SK-N-SH (cell line): ENCODE data around the gene SEBOX. TPM values are rescaled to one million over a fixed set of nuclear protein-coding genes. Genes with fewer than 3 reads are reported as not detected.

Experiments used
- CTCF ChIA-PET: fragments of 300-600, 350-600 bp; formaldehyde crosslinking; extraction: SDS; loops from one replicate; lab custom pipeline; 2021; lab: Yijun Ruan, JAX
- POLR2A ChIA-PET: fragments of 350-600 bp; sonication (Branson Sonifier 250); formaldehyde crosslinking; extraction: SDS; loops from one replicate; lab custom pipeline; 2020; ENCODE audit warnings: antibody characterized with exemption, inconsistent platforms; lab: Yijun Ruan, JAX
- DNase-seq: peaks from one replicate; pipeline ENCODE4 v3.0.0; 2012
- H2AFZ ChIP-seq: fragments of 200-600 bp; sonication (generic); 2 replicates; pipeline ENCODE4 v1.8.1; 2016; ENCODE audit warnings: antibody characterized with exemption, mild to moderate bottlenecking, low read depth
- H3F3A ChIP-seq: fragments of 200-600 bp; sonication (generic); replicated peaks from 2 replicates; pipeline ENCODE3; 2016; ENCODE audit warnings: antibody characterized with exemption, mild to moderate bottlenecking; ENCODE audit not compliant: insufficient read depth
- H3K27ac ChIP-seq, 2 experiments: fragments of 200-500 bp in 1 of 2; fragments of 200-600 bp in 1 of 2; sonication (Bioruptor generic) in 1 of 2; sonication (generic), shearing (Covaris generic) in 1 of 2; 2 replicates each; pipeline versions ENCODE4 v1.5.1 to v1.6.1; 2014 to 2016; ENCODE audit warnings: low read depth in 2 of 2, inconsistent platforms in 1 of 2, low read length in 1 of 2, mild to moderate bottlenecking in 1 of 2, mixed read lengths in 1 of 2
- H3K27me3 ChIP-seq: fragments of 200-600 bp; sonication (generic), shearing (Covaris generic); 2 replicates; pipeline ENCODE4 v1.6.1; 2016; ENCODE audit warnings: mixed run types; ENCODE audit not compliant: insufficient read depth
- H3K36me3 ChIP-seq, 2 experiments: fragments of 200-500 bp in 1 of 2; fragments of 200-600 bp in 1 of 2; sonication (Bioruptor generic) in 1 of 2; sonication (generic) in 1 of 2; replicated peaks in 1 of 2; 2 replicates each; pipeline versions ENCODE3 to v1.5.1; 2014 to 2016; ENCODE audit warnings: low read length in 1 of 2, mild to moderate bottlenecking in 1 of 2; ENCODE audit not compliant: insufficient read depth in 2 of 2, control insufficient read depth in 1 of 2
- H3K4me1 ChIP-seq, 2 experiments: fragments of 200-500 bp in 1 of 2; fragments of 200-600 bp in 1 of 2; sonication (Bioruptor generic) in 1 of 2; sonication (generic), shearing (Covaris generic) in 1 of 2; 2 replicates each; pipeline versions ENCODE4 v1.5.1 to v1.6.1; 2014 to 2016; ENCODE audit warnings: low read depth in 1 of 2, low read length in 1 of 2, mixed run types in 1 of 2; ENCODE audit not compliant: insufficient read depth in 2 of 2, control insufficient read depth in 1 of 2
- H3K4me2 ChIP-seq: fragments of 200-600 bp; sonication (generic), shearing (Covaris generic); 2 replicates; pipeline ENCODE4 v1.6.1; 2017; ENCODE audit warnings: mixed run types
- H3K4me3 ChIP-seq, 2 experiments: fragments of 200-500 bp in 1 of 2; fragments of 200-600 bp in 1 of 2; sonication (Bioruptor generic) in 1 of 2; sonication (generic), shearing (Covaris generic) in 1 of 2; 2 replicates each; pipeline versions ENCODE4 v1.5.1 to v1.8.1; 2014 to 2016; ENCODE audit warnings: low read depth in 2 of 2, inconsistent platforms in 1 of 2, low read length in 1 of 2, mild to moderate bottlenecking in 1 of 2, mixed read lengths in 1 of 2, moderate library complexity in 1 of 2
- H3K79me2 ChIP-seq: fragments of 200-600 bp; sonication (generic); 2 replicates; pipeline ENCODE4 v1.8.1; 2017; ENCODE audit warnings: mild to moderate bottlenecking; ENCODE audit not compliant: insufficient read depth
- H3K9ac ChIP-seq: fragments of 200-600 bp; sonication (generic); 2 replicates; pipeline ENCODE4 v1.6.1; 2017; ENCODE audit warnings: mixed run types
- H3K9me2 ChIP-seq: fragments of 200-600 bp; sonication (generic); 2 replicates; pipeline ENCODE4 v1.6.1; 2017; ENCODE audit warnings: mixed run types
- H3K9me3 ChIP-seq: fragments of 200-600 bp; sonication (generic); 2 replicates; pipeline ENCODE4 v1.6.1; 2017; ENCODE audit warnings: mixed run types, mild to moderate bottlenecking, moderate library complexity
- H4K20me1 ChIP-seq: fragments of 200-600 bp; sonication (generic); 2 replicates; pipeline ENCODE4 v1.6.1; 2017; ENCODE audit warnings: mild to moderate bottlenecking, mixed run types; ENCODE audit not compliant: insufficient read depth
- CHD2 ChIP-seq: fragments of 150-350 bp; IDR thresholded peaks from 2 replicates; pipeline ENCODE4 v1.6.1; 2018; ENCODE audit warnings: low read length; ENCODE audit not compliant: partially characterized antibody
- ELF1 ChIP-seq: IDR thresholded peaks from 2 replicates; pipeline ENCODE4 v1.4.0; 2012
- FOSL2 ChIP-seq: IDR thresholded peaks from 2 replicates; pipeline ENCODE4 v1.4.0; 2012; ENCODE audit warnings: low read depth, mild to moderate bottlenecking, moderate library complexity, borderline replicate concordance
- FOXJ3 ChIP-seq: sonication (generic); formaldehyde crosslinking; IDR thresholded peaks from 2 replicates; pipeline ENCODE4 v1.5.1; 2020; ENCODE audit warnings: mild to moderate bottlenecking, missing genetic modification reagents
- FOXM1 ChIP-seq: IDR thresholded peaks from 2 replicates; pipeline ENCODE4 v1.4.0; 2012; ENCODE audit warnings: low read depth, mild to moderate bottlenecking
- GABPA ChIP-seq: IDR thresholded peaks from 2 replicates; pipeline ENCODE4 v1.4.0; 2012; ENCODE audit warnings: low read depth, mild to moderate bottlenecking
- GATA2 ChIP-seq: sonication (generic); formaldehyde crosslinking; IDR thresholded peaks from 2 replicates; pipeline ENCODE4 v1.5.0; 2020; ENCODE audit warnings: mild to moderate bottlenecking, missing genetic modification reagents
- IRF3 ChIP-seq: fragments of 150-350 bp; IDR thresholded peaks from 2 replicates; pipeline ENCODE4 v1.6.1; 2016; ENCODE audit warnings: mild to moderate bottlenecking, low read depth, low read length
- JUND ChIP-seq: IDR thresholded peaks from 2 replicates; pipeline ENCODE4 v1.4.0; 2012
- NFIC ChIP-seq: IDR thresholded peaks from 2 replicates; pipeline ENCODE4 v1.4.0; 2012; ENCODE audit warnings: borderline replicate concordance
- PBX3 ChIP-seq: IDR thresholded peaks from 2 replicates; pipeline ENCODE4; 2012
- RCOR1 ChIP-seq: fragments of 150-350 bp; IDR thresholded peaks from 2 replicates; pipeline ENCODE4 v1.6.1; 2017; ENCODE audit warnings: antibody characterized with exemption, low read length
- REST ChIP-seq: IDR thresholded peaks from 2 replicates; pipeline ENCODE4 v1.6.1; 2012; ENCODE audit warnings: mild to moderate bottlenecking, low read depth, low read length, moderate library complexity
- RFX5 ChIP-seq: IDR thresholded peaks from 2 replicates; pipeline ENCODE4 v1.6.1; 2012; ENCODE audit warnings: mild to moderate bottlenecking, improper control_type of control experiment, low read length
- RXRA ChIP-seq: IDR thresholded peaks from 2 replicates; pipeline ENCODE4 v1.4.0; 2012; ENCODE audit warnings: low read depth, mild to moderate bottlenecking, borderline replicate concordance
- SIN3A ChIP-seq: IDR thresholded peaks from 2 replicates; pipeline ENCODE4 v1.6.1; 2012; ENCODE audit warnings: low read depth, mild to moderate bottlenecking, low read length, moderate library complexity, borderline replicate concordance
- TCF12 ChIP-seq: IDR thresholded peaks from 2 replicates; pipeline ENCODE4 v1.4.0; 2012
- USF1 ChIP-seq: IDR thresholded peaks from 2 replicates; pipeline ENCODE4 v1.4.0; 2012; ENCODE audit warnings: low read depth, borderline replicate concordance
- YY1 ChIP-seq: IDR thresholded peaks from 2 replicates; pipeline ENCODE4 v1.4.0; 2012; ENCODE audit warnings: low read depth, mild to moderate bottlenecking
- WGBS: methylation state at CpG from one replicate; pipeline ENCODE4 v1.1.6; 2017; ENCODE audit warnings: low lambda C conversion rate; 5-methylcytosine and 5-hydroxymethylcytosine counted together
- polyA plus RNA-seq, 3 experiments: library from polyadenylated mRNA; depleted of rRNA; stranded (reverse); fragments of >200 nt; gene quantifications; 2 replicates each; pipeline ENCODE4 v1.2.3, GENCODE V29; 2012
- TF ChIP-seq, protein P1 (sequence below): fragments of 150-350 bp; IDR thresholded peaks from 2 replicates; pipeline ENCODE4 v1.6.1; 2017; ENCODE audit warnings: antibody characterized with exemption, low read length, low read depth, borderline replicate concordance
- TF ChIP-seq, protein P2 (sequence below): IDR thresholded peaks from 2 replicates; pipeline ENCODE4 v1.4.0; 2012; ENCODE audit warnings: low read depth, borderline replicate concordance
- TF ChIP-seq, protein P3 (sequence below): IDR thresholded peaks from 2 replicates; pipeline ENCODE4 v1.4.0; 2012; ENCODE audit warnings: low read depth

SEBOX gene
- polyA plus RNA-seq, 1 of the 3 experiments (the other 2 are of a cell fraction), result not detected

DNA sequence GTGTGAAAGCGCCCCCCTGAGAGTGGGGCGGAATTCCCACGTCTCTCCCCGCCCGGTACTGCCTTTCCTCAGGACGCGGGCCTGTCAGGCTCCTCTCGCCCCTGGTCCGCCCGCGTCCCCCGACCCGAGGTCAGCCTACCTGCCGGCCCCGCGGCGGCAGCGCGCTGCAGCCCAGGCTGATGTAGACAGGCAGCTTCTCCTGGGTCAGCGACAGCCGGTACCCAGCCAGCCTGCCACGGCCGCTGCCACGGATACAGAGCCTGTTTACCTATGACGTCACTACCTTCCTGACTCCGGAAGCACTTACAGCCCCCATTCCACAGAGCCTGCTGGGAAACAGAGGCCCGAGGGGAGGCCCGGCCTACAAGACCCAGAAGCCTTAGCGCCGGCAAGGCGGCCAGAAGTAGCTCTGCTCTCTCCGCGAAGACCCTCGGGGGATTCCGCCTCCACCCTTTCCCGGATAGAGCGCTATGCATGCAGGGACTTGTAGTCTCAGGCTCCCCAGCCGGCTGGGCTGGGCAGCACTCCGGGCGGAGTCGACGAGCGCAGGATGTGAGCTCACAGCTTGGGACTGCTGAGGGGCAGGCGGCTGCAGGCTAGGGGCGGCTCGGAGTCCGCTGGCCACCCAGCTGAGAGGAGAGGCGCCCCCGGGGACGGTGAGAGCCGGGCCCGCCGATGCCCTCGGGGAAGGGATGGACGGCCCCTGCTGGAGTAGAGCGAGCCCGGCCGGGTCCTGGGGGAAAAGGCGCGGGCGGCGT, 29.6 kb downstream of the SEBOX start, which contains the start of the genes IFT20 and TNFAIP1:
Gene IFT20, minus strand, starts transcription at position 272 of the 758 bp plus-strand sequence. CDS start 3,487 bp downstream, outside the sequence.
Gene TNFAIP1, plus strand, starts transcription at position 561 of the 758 bp plus-strand sequence. CDS start 3,761 bp downstream, outside the sequence.
- peak within 1 kb of the TSS; percentile 87 for H3K4me2 ChIP-seq
- peaks cover 89% of the 10 kb centered on the region for H3K79me2 ChIP-seq
- peaks cover 11 to 21% of the 10 kb centered on the region in 2 experiments; a peak in 3 of 4 replicates for H3K4me1 ChIP-seq
- ChIA-PET POLR2A (interaction anchor here (0.9 to 2.3 kb wide), 11 partner anchors 9 to 384 kb away, joined by 3 to 25 read pairs (median 8); partner anchors contain the start of genes POLDIP2, RPL23A, SARM1 and SLC46A1), CTCF (interaction anchor here (0.7 to 3.8 kb wide), 14 partner anchors 10 to 579 kb away, joined by 3 to 19 read pairs (median 4); partner anchors contain the start of genes LYRM9, POLDIP2 and VTN)
- peaks cover 33% of the 10 kb centered on the region; the same call in 1 of the 2 replicates for H4K20me1 ChIP-seq
- peaks cover 19% of the 10 kb centered on the region for H3F3A ChIP-seq
- H3K36me3 ChIP-seq, result peaks cover 12 to 28% of the 10 kb centered on the region in 2 experiments
- peak; percentile 95 for DNase-seq
- H2AFZ ChIP-seq, result peak within 1 kb of the TSS; percentile 57; the same call in 1 of the 2 replicates
- H3K9ac ChIP-seq, result peak within 1 kb of the TSS; percentile 90
- peak within 1 kb of the TSS; percentile 85 to 89 for H3K27ac ChIP-seq
- no peaks in the 10 kb centered on the region for H3K9me2 ChIP-seq
- H3K27me3 ChIP-seq, result no peaks in the 10 kb centered on the region
- H3K4me3 ChIP-seq, result peak within 1 kb of the TSS; percentile 78 to 91
- 0% methylated on average over 32 of the region's 62 CpGs for WGBS
- H3K9me3 ChIP-seq, result no peaks in the 10 kb centered on the region
- TF ChIP-seq SIN3A (peak; percentile 82; the same call in 1 of the 2 replicates), CHD2 (peak; percentile 95), JUND (no peak; the same call in 1 of the 2 replicates), RXRA (no peak), FOSL2 (no peak), ELF1 (peak; percentile 83), YY1 (peak; percentile 70; the same call in 1 of the 2 replicates), USF1 (no peak), PBX3 (no peak; the same call in 1 of the 2 replicates), NFIC (no peak; the same call in 1 of the 2 replicates), REST (no peak), FOXM1 (no peak), TCF12 (peak; percentile 42; the same call in 1 of the 2 replicates), IRF3 (no peak), GABPA (peak; percentile 97), RCOR1 (no peak), FOXJ3 (CRISPR knock-in tag) (peak; percentile 80; the same call in 1 of the 2 replicates), RFX5 (no peak), GATA2 (CRISPR knock-in tag) (no peak)
- TF ChIP-seq, protein P1, sequence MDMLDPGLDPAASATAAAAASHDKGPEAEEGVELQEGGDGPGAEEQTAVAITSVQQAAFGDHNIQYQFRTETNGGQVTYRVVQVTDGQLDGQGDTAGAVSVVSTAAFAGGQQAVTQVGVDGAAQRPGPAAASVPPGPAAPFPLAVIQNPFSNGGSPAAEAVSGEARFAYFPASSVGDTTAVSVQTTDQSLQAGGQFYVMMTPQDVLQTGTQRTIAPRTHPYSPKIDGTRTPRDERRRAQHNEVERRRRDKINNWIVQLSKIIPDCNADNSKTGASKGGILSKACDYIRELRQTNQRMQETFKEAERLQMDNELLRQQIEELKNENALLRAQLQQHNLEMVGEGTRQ, result no peak
- TF ChIP-seq, protein P2, sequence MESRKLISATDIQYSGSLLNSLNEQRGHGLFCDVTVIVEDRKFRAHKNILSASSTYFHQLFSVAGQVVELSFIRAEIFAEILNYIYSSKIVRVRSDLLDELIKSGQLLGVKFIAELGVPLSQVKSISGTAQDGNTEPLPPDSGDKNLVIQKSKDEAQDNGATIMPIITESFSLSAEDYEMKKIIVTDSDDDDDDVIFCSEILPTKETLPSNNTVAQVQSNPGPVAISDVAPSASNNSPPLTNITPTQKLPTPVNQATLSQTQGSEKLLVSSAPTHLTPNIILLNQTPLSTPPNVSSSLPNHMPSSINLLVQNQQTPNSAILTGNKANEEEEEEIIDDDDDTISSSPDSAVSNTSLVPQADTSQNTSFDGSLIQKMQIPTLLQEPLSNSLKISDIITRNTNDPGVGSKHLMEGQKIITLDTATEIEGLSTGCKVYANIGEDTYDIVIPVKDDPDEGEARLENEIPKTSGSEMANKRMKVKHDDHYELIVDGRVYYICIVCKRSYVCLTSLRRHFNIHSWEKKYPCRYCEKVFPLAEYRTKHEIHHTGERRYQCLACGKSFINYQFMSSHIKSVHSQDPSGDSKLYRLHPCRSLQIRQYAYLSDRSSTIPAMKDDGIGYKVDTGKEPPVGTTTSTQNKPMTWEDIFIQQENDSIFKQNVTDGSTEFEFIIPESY, result 0 out of 2 replicates have a peak, but pooled peaks have one; percentile 32
- TF ChIP-seq, protein P3, sequence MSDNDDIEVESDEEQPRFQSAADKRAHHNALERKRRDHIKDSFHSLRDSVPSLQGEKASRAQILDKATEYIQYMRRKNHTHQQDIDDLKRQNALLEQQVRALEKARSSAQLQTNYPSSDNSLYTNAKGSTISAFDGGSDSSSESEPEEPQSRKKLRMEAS, result peak; percentile 40; the same call in 1 of the 2 replicates
